HepG2 (cell line): ENCODE results near the gene ZBP1. TPM values are rescaled to one million over a fixed set of nuclear protein-coding genes. Genes with fewer than 3 reads are reported as not detected.

Source experiments
- EZH2 ChIP-seq: conservative IDR thresholded peaks from 2 replicates; pipeline ENCODE4 v1.6.1; 2012; ENCODE audit warnings: mild to moderate bottlenecking, low read depth, low read length, moderate library complexity
- MLLT10 ChIP-seq: sonication (generic); formaldehyde crosslinking; IDR thresholded peaks from 2 replicates; pipeline ENCODE4 v1.4.0; 2020; ENCODE audit warnings: missing genetic modification reagents
- SMC3 ChIP-seq: IDR thresholded peaks from 2 replicates; pipeline ENCODE4 v1.6.1; 2011; ENCODE audit warnings: low read length, improper control_type of control experiment
- XRCC5 ChIP-seq: fragments of 200-400 bp; formaldehyde crosslinking; optimal IDR thresholded peaks from 2 replicates; pipeline ENCODE3; 2017; ENCODE audit warnings: mild to moderate bottlenecking, low read length
- ZNF44 ChIP-seq: sonication (generic); formaldehyde crosslinking; IDR thresholded peaks from 2 replicates; pipeline ENCODE4 v1.5.1; 2020; ENCODE audit warnings: mild to moderate bottlenecking, missing genetic modification reagents
- ZNF556 ChIP-seq: sonication (generic); formaldehyde crosslinking; IDR thresholded peaks from 2 replicates; pipeline ENCODE4 v1.4.0; 2020; ENCODE audit warnings: mild to moderate bottlenecking, missing genetic modification reagents, borderline replicate concordance
- polyA plus RNA-seq, 8 experiments: library from polyadenylated mRNA; depleted of rRNA in 3 of 8; stranded (reverse) in 7 of 8; unstranded in 1 of 8; fragments of >200 nt; fragmentation: Illumina TruSeq in 4 of 8; extraction: Trizol in 4 of 8; gene quantifications; 2 replicates each; pipeline versions ENCODE4 v1.2.1 to v1.2.3, GENCODE V29; 2011 to 2016; ENCODE audit warnings: low read depth in 4 of 8, missing spikeins in 1 of 8, mixed read lengths in 1 of 8; ENCODE audit not compliant: insufficient read depth in 1 of 8
- total RNA-seq, 5 experiments: library from RNA; depleted of rRNA; stranded (reverse); fragments of >200 nt; fragmentation: Illumina TruSeq; extraction: Trizol; gene quantifications; 2 replicates each; pipeline ENCODE4 v1.2.3, GENCODE V29; 2016; ENCODE audit warnings: low read depth in 1 of 5
- TF ChIP-seq, protein P1 (sequence below): sonication (generic); formaldehyde crosslinking; IDR thresholded peaks from 2 replicates; pipeline ENCODE4 v1.4.0; 2020; ENCODE audit warnings: missing genetic modification reagents, borderline replicate concordance
- TF ChIP-seq, protein P2 (sequence below): sonication (generic); formaldehyde crosslinking; IDR thresholded peaks from 2 replicates; pipeline ENCODE4 v1.5.0; 2020; ENCODE audit warnings: mild to moderate bottlenecking, low read depth, missing genetic modification reagents, borderline replicate concordance
- TF ChIP-seq, protein P3 (sequence below): sonication (generic); formaldehyde crosslinking; IDR thresholded peaks from 2 replicates; pipeline ENCODE4 v1.5.0; 2020; ENCODE audit warnings: mild to moderate bottlenecking, missing genetic modification reagents, moderate library complexity
- TF ChIP-seq, protein P4 (sequence below): sonication (generic); formaldehyde crosslinking; IDR thresholded peaks from 2 replicates; pipeline ENCODE4 v1.8.0; 2022; ENCODE audit warnings: missing genetic modification reagents, mild to moderate bottlenecking, borderline replicate concordance
- TF ChIP-seq, protein P5 (sequence below), 2 experiments: sonication (generic) in 1 of 2; formaldehyde crosslinking in 1 of 2; IDR thresholded peaks; 2 replicates each; pipeline versions ENCODE4 v1.4.0 to v1.6.1; 2018 to 2020; ENCODE audit warnings: missing genetic modification reagents in 2 of 2, borderline replicate concordance in 1 of 2, low read depth in 1 of 2, mild to moderate bottlenecking in 1 of 2, missing biosample characterization in 1 of 2

ZBP1 gene
- total and polyA plus RNA-seq, 2 of the 13 experiments (the other 11 are each of a cell fraction or from before 2014, with no cell fraction given) = not detected

DNA sequence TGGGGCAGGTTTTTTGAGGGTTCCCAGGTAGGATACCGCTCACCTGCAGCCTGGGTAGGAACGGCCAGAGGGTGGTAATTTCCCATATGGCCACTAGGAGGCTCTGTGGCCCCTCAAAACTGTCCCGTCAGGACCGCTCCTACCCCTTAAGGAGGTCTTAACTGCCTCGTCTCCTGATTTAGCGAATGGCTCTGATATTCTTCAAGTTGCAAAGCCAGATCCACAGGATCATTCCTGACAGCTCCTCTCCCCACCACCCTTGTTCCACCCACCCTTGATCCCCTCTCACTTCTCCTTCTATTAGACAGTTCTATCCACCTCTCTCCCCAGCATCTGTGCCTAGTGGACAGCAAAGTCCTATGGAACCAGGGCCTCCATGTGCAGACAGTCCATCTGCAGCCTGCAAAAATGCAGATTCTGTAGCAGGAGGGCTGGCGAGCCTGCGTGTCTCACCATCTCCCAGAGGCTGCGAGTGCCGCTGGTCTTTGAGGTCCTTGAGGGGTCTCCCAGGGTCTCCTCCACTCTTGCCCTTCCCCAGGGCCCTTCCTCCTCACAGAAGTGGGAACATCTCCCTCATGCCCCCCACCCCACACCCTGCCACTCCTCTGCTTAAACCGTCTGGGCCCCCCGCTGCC, 34.3 kb upstream of the ZBP1 start (continued):
- TF ChIP-seq, protein P1, sequence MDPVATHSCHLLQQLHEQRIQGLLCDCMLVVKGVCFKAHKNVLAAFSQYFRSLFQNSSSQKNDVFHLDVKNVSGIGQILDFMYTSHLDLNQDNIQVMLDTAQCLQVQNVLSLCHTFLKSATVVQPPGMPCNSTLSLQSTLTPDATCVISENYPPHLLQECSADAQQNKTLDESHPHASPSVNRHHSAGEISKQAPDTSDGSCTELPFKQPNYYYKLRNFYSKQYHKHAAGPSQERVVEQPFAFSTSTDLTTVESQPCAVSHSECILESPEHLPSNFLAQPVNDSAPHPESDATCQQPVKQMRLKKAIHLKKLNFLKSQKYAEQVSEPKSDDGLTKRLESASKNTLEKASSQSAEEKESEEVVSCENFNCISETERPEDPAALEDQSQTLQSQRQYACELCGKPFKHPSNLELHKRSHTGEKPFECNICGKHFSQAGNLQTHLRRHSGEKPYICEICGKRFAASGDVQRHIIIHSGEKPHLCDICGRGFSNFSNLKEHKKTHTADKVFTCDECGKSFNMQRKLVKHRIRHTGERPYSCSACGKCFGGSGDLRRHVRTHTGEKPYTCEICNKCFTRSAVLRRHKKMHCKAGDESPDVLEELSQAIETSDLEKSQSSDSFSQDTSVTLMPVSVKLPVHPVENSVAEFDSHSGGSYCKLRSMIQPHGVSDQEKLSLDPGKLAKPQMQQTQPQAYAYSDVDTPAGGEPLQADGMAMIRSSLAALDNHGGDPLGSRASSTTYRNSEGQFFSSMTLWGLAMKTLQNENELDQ (CRISPR knock-in tag) = peak; percentile 26; the same call in 1 of the 2 replicates
- TF ChIP-seq, protein P2, sequence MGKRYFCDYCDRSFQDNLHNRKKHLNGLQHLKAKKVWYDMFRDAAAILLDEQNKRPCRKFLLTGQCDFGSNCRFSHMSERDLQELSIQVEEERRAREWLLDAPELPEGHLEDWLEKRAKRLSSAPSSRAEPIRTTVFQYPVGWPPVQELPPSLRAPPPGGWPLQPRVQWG (CRISPR knock-in tag) = no peak
- no peak for TF ChIP-seq MLLT10 (CRISPR knock-in tag)
- TF ChIP-seq EZH2 = 0 out of 2 replicates have a peak, but pooled peaks have one; percentile 82
- TF ChIP-seq ZNF556 (CRISPR knock-in tag) = no peak
- TF ChIP-seq, protein P3, sequence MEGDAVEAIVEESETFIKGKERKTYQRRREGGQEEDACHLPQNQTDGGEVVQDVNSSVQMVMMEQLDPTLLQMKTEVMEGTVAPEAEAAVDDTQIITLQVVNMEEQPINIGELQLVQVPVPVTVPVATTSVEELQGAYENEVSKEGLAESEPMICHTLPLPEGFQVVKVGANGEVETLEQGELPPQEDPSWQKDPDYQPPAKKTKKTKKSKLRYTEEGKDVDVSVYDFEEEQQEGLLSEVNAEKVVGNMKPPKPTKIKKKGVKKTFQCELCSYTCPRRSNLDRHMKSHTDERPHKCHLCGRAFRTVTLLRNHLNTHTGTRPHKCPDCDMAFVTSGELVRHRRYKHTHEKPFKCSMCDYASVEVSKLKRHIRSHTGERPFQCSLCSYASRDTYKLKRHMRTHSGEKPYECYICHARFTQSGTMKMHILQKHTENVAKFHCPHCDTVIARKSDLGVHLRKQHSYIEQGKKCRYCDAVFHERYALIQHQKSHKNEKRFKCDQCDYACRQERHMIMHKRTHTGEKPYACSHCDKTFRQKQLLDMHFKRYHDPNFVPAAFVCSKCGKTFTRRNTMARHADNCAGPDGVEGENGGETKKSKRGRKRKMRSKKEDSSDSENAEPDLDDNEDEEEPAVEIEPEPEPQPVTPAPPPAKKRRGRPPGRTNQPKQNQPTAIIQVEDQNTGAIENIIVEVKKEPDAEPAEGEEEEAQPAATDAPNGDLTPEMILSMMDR (CRISPR knock-in tag) = peak; percentile 92
- 0 out of 2 replicates have a peak, but pooled peaks have one; percentile 38 for TF ChIP-seq ZNF44
- peak; percentile 55 for TF ChIP-seq XRCC5
- peak; percentile 76; the same call in 1 of the 2 replicates for TF ChIP-seq SMC3
- TF ChIP-seq, protein P4, sequence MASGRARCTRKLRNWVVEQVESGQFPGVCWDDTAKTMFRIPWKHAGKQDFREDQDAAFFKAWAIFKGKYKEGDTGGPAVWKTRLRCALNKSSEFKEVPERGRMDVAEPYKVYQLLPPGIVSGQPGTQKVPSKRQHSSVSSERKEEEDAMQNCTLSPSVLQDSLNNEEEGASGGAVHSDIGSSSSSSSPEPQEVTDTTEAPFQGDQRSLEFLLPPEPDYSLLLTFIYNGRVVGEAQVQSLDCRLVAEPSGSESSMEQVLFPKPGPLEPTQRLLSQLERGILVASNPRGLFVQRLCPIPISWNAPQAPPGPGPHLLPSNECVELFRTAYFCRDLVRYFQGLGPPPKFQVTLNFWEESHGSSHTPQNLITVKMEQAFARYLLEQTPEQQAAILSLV (CRISPR knock-in tag) = 0 out of 2 replicates have a peak, but pooled peaks have one; percentile 58
- TF ChIP-seq, protein P5, sequence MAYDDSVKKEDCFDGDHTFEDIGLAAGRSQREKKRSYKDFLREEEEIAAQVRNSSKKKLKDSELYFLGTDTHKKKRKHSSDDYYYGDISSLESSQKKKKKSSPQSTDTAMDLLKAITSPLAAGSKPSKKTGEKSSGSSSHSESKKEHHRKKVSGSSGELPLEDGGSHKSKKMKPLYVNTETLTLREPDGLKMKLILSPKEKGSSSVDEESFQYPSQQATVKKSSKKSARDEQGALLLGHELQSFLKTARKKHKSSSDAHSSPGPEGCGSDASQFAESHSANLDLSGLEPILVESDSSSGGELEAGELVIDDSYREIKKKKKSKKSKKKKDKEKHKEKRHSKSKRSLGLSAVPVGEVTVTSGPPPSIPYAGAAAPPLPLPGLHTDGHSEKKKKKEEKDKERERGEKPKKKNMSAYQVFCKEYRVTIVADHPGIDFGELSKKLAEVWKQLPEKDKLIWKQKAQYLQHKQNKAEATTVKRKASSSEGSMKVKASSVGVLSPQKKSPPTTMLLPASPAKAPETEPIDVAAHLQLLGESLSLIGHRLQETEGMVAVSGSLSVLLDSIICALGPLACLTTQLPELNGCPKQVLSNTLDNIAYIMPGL (CRISPR knock-in tag; IDR thresholded peaks at IDR 0.05; ENCODE audit: borderline replicate concordance in 1 of 2, low read depth in 1 of 2) = 0 out of 4 replicates have a peak, but pooled peaks of 1 of the 2 experiments have one; percentile 39
- TF ChIP-seq, all 625 proteins: peak for 18
